Measurements from ENCODE around the gene MTARC2.

Gene MTARC2

DNA sequence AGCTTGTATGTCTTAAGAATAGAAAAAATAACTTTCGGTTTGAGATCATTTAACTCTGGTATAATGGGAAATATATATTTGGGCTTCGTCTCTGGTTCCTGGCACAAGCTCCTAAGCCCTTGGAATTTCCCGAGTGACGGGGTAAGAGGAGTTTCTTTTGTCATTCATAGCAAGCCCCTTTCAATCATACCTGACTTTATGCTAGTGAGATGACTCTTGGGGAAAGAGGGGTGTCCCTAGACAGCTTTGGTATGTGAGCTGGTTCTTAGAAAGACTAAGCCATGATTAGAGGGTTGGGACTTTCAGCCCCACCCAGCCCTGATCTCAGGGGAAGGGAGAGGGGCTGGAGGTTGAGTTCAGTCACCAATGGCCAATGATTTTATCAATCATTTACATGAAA is 24.7 kb downstream of the MTARC2 start:
- no peak for DNase-seq

DNA sequence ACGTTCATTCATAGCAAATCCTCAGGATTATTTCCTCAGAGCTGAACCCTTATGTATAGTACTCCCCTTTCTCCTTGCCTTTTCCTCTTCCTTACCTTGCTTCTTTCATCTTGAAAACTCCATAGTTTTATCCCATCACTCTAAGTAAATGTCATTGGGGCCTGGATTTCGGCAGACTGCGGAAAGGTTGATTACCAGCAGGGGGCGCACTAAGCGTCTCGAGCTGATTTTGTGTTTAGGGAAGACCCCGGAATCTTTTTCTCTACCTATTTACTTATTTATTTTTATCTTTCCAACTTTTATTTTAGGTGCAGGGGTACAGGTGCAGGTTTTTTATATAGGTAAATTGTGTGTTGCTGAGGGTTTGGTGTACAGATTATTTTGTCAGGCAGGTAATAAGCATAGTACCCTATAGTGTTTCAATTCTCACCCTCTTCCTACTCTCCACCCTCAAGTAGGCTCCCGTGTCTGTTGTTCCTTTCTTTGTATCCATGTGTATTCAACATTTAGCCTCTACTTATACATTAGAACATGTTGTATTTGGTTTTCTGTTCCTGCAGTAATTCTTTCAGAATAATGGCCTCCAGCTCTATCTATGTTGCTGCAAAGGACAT is 27.2 kb downstream of the MTARC2 start:
- peak; percentile 29 for DNase-seq

- no peak for DNase-seq
Measured at GRCh38 chr1:220776254-220776653, 28.1 kb downstream of the MTARC2 start.

GRCh38 chr1:220776720-220777326 is 28.7 kb downstream of the MTARC2 start:
- DNase-seq: peak; percentile 59

- DNase-seq: no peak
Measured at GRCh38 chr1:220783453-220783852, 35.3 kb downstream of the MTARC2 start.

GRCh38 chr1:220784751-220785150 is 36.6 kb downstream of the MTARC2 start:
- DNase-seq: no peak

- DNase-seq: no peak
Measured at GRCh38 chr1:220785166-220786056, 37.3 kb downstream of the MTARC2 start.

GRCh38 chr1:220786057-220786336 is 37.9 kb downstream of the MTARC2 start:
- no peak for DNase-seq

DNA sequence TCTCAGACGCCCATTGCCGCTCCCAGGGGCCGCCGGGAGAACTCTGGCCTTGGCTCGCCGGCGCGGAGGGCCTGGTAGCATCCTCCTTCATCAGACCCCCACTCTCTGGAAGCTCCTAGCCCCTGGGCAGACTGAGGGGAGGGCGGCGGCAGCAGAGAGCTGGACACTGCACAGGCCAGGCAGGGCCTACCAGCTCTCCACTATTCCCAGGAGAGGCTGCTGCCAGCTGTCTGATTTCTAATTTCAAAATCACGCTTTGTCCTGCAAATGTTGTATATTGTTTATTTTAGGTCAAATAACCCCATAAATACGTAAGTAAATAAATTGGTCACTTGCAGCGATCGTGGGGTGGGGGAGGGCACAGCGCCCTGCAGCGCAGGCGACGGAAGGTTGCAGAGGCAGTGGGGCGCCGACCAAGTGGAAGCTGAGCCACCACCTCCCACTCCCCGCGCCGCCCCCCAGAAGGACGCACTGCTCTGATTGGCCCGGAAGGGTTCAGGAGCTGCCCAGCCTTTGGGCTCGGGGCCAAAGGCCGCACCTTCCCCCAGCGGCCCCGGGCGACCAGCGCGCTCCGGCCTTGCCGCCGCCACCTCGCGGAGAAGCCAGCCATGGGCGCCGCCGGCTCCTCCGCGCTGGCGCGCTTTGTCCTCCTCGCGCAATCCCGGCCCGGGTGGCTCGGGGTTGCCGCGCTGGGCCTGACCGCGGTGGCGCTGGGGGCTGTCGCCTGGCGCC is 38.4 kb downstream of the MTARC2 start, which contains the start of gene MTARC1:
Gene MTARC1 (plus strand): TSS at position 577 of the 732 bp plus-strand sequence. CDS start 32 bp downstream, at position 609.
- no peak for DNase-seq

- DNase-seq: no peak
Measured at GRCh38 chr1:220787069-220787619, 39.0 kb downstream of the MTARC2 start.

- no peak for DNase-seq
Measured at GRCh38 chr1:220788900-220789299, 40.8 kb downstream of the MTARC2 start.

DNA sequence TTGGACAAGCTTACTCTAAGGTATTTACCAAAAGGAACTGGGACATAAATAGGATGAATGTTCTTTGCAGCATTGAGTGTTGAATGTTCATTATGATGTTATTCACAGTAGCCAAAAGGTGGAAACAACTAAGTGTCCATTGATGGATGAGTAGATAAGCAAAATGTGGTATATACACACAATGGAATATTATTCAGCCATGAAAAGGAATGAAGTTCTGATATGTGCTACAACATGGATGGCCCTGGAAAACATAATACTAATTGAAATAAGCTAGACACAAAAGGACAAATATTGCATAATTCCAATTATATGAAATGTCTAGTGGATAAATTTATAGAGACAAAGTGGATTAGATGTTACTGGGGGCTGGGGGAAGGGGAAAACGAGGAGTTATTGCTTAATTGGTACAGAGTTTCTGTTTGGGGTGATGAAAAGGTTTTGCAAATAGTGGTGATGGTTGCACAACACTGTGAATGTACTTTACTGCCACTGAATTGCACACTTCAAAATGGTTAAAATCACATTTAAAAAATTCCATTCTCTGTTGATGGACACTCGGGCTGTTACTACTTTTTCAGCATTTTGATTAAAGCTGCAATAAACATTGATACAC is 41.5 kb downstream of the MTARC2 start:
- DNase-seq: no peak

DNA sequence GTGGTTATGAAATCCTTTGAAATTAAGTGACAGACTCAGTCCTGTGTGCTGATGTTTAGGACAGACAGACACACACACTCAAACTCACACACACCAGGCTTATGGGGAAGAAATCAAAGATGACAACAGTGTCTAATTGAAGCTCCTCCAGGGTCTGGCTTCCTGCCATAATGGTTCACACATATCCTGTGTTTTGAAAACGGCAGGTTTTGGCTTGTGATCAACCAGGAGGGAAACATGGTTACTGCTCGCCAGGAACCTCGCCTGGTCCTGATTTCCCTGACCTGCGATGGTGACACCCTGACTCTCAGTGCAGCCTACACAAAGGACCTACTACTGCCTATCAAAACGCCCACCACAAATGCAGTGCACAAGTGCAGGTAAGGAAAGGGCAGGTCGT is 43.2 kb downstream of the MTARC2 start:
- no peak for DNase-seq

DNA sequence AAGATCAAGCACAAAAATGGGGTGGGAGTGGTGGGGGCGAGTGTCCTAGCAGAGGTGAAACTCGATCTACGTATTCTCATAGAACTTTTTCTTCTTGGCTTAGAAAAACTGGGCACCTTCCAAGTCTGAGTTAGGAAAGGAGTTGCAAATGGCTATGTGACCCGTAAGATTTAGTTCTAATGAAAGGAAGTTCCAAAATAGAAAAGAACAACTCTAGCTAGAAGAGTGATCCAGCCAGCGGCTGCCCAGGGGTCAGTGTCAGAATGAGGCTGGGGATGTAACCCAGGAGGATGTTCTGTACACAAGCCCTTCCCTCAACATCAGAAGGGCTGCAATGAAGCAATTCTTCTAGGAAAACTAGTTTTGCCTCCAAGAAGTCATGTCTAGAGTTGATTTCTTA is 43.8 kb downstream of the MTARC2 start:
- no peak for DNase-seq

DNA sequence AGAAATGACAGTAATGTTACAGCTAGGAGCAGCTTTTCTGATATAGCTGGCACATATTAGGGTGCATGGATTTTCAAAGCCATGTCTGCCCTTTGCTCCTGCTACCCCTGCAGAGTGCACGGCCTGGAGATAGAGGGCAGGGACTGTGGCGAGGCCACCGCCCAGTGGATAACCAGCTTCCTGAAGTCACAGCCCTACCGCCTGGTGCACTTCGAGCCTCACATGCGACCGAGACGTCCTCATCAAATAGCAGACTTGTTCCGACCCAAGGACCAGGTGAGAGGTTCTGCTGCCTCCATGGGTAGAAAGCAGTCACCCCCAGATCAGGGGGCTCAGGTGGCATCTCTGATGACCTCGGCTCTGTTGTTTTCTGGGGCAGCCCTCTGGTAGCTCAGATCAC is 48.4 kb downstream of the MTARC2 start:
- DNase-seq: no peak

- no peak for DNase-seq
Measured at GRCh38 chr1:220797044-220797443, 48.9 kb downstream of the MTARC2 start.

GRCh38 chr1:220797553-220797952 is 49.4 kb downstream of the MTARC2 start:
- DNase-seq: no peak

DNA sequence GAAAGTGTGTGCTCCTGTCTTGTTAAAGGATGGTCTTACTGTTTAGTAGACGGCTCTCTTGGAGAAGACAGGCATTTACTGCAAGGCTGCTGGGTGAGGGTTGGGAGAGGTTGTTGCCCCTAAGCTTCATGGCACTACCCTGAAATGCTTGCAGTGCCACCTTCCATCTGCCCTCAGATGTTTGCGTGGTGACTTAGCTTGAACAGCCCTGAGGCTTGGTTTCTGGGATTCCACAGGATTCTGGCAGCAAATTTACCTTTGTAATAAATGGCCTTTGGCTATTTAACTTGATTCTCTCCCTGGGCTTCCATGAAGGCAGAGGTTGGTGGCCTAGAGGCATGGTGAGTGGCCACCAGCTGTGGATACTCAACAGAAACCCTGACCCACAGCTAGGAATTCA is 50.2 kb downstream of the MTARC2 start:
- DNase-seq: no peak

DNA sequence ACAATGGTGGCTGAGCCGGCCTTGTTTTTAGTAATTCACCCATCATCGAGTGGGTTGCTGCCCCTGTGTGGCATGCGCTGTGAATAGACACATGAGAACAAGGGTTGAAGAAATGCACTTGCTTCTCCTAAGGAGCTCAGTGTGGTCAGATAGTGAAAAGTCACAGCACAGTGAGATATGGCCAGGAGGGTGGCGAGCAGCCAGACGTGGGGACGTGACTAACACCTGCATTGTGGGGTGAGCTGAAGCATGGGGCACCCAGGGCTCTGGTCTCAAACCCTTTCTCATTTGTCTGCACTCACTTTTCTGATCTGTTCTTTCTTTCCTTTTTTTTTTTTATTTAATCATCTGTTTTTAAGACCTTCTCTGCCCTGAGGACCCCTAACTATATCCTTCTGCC is 52.1 kb downstream of the MTARC2 start:
- DNase-seq: no peak

DNA sequence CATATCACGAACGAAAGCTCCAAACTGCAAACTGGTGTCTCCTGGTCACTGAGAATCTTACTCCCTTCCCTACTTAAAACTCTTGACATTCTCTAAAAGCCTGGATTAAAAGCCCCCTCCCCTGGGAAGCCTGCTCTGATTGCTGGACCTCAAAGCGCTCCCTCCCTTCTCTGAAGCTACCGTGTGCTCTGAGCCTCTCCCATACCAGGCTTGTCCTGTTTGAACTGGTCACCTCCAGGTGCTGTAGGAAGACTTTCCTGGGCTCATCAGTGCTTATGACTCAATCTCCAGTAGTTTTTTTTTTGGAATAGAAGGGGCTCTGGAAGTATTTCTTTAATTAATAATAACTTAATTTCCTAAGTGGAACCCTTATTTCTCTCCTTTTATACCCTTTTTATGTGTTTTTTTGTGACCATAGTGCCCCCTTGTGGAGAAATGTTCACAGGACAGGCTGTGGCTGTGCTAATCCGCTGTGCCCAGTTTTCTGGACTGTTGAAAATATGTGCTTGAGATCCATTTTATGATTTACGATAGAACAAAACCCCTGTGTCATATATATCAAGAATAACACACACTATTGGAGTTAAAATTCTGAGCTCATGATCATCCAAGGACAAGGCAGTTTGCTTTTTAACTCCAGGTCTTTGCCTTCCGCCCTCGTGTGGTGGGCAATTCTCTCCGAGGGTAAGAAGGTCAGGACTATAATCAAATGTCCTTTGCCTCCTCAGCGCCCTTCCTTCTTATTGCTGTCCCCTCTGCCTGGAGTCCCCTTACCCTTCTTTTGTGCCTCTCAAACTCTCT is 55.5 kb downstream of the MTARC2 start:
- no peak for DNase-seq

- no peak for DNase-seq
Measured at GRCh38 chr1:220804202-220804586, 56.1 kb downstream of the MTARC2 start.

DNA sequence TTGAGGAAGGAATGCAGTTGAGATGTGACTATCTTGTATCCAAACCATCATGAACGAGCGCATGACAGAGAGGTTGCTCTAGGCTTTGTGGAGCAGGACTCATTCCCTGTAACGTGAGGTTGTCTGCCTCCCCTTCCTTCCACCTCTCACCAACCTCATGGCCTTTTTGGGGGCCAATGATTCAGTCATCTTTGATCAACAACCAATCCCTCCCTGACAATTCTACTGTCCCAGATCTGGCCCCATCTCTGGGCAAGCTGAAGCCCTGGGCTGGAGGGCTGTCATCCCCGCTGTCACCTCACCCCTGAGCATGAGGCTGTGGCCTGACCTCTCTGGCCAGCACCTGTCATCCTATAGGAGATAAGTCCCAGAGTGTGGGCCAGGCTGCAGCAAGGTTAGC is 58.3 kb downstream of the MTARC2 start:
- DNase-seq: no peak

Measured in activated T-cell treated with anti-CD3 and anti-CD28 coated beads, Interleukin-2, amount 50 U/mL, for 1 hour (primary cell).